CD14-positive monocyte (primary cell): ENCODE data around the gene UPB1. TPM values are rescaled to one million over a fixed set of nuclear protein-coding genes. Genes with fewer than 3 reads are reported as not detected.

Experiments used
- DNase-seq, 3 donors: peaks; one replicate each; pipeline ENCODE4 v3.0.0-alpha.2; 2011 to 2022
- H2AFZ ChIP-seq: 2 replicates; pipeline ENCODE4 v1.6.0; 2012; ENCODE audit warnings: mild to moderate bottlenecking, low read depth, low read length, inconsistent platforms; ENCODE audit not compliant: insufficient read depth, poor library complexity, severe bottlenecking
- H3K27ac ChIP-seq, 2 donors: 1 replicate in 1 of 2; 2 replicates in 1 of 2; pipeline ENCODE4 v1.5.1; 2012 to 2013; ENCODE audit warnings: low read length in 2 of 2, control low read depth in 1 of 2, inconsistent platforms in 1 of 2, low read depth in 1 of 2, mild to moderate bottlenecking in 1 of 2
- H3K27me3 ChIP-seq, 2 donors: one replicate each; pipeline versions ENCODE4 v1.6.0 to v1.6.1; 2011 to 2013; ENCODE audit warnings: low read length in 2 of 2; ENCODE audit not compliant: control insufficient read depth in 2 of 2, insufficient read depth in 2 of 2
- H3K36me3 ChIP-seq, 2 donors: replicated peaks in 1 of 2; 1 replicate in 1 of 2; 2 replicates in 1 of 2; pipeline versions ENCODE4 v1.5.1 to v1.6.1; 2012 to 2013; ENCODE audit warnings: low read length in 2 of 2, control low read depth in 1 of 2, inconsistent platforms in 1 of 2, mild to moderate bottlenecking in 1 of 2; ENCODE audit not compliant: insufficient read depth in 2 of 2, control insufficient read depth in 1 of 2
- H3K4me1 ChIP-seq, 2 donors: 1 replicate in 1 of 2; 2 replicates in 1 of 2; pipeline versions ENCODE4 v1.5.1 to v1.6.1; 2012 to 2013; ENCODE audit warnings: low read length in 2 of 2, control low read depth in 1 of 2, inconsistent platforms in 1 of 2, mild to moderate bottlenecking in 1 of 2, moderate library complexity in 1 of 2; ENCODE audit not compliant: insufficient read depth in 2 of 2, control insufficient read depth in 1 of 2
- H3K4me2 ChIP-seq: replicated peaks from 2 replicates; pipeline ENCODE3; 2012; ENCODE audit warnings: low read length, moderate library complexity, mild to moderate bottlenecking; ENCODE audit not compliant: poor library complexity, severe bottlenecking; ENCODE audit errors: extremely low read depth
- H3K4me3 ChIP-seq, 3 experiments: fragments of 200-600 bp in 1 of 3; sonication (generic) in 1 of 3; replicated peaks in 1 of 3; 1 replicate in 2 of 3; 2 replicates in 1 of 3; pipeline ENCODE4 v1.5.1; 2011 to 2013; ENCODE audit warnings: low read length in 3 of 3, mild to moderate bottlenecking in 3 of 3, control low read depth in 2 of 3, low read depth in 2 of 3, inconsistent platforms in 1 of 3, moderate library complexity in 1 of 3
- H3K79me2 ChIP-seq: 2 replicates; pipeline ENCODE4 v1.6.0; 2012; ENCODE audit warnings: mild to moderate bottlenecking, control low read depth, inconsistent platforms, low read length, moderate library complexity; ENCODE audit not compliant: insufficient read depth
- H3K9ac ChIP-seq: 2 replicates; pipeline ENCODE4 v1.6.0; 2017; ENCODE audit warnings: low read length, mild to moderate bottlenecking; ENCODE audit not compliant: insufficient read depth, poor library complexity, severe bottlenecking
- H3K9me3 ChIP-seq, 2 donors: replicated peaks in 1 of 2; 1 replicate in 1 of 2; 2 replicates in 1 of 2; pipeline versions ENCODE4 v1.5.1 to v1.6.1; 2012 to 2013; ENCODE audit warnings: low read length in 2 of 2, control low read depth in 1 of 2; ENCODE audit not compliant: control insufficient read depth in 1 of 2, insufficient read depth in 1 of 2
- H4K20me1 ChIP-seq: 2 replicates; pipeline ENCODE4 v1.6.0; 2012; ENCODE audit warnings: mild to moderate bottlenecking, low read length, control low read depth, moderate library complexity; ENCODE audit not compliant: insufficient read depth
- H3K27ac Mint-ChIP-seq, 7 donors: one replicate each; pipeline ENCODE4 v1.8.0; 2020; ENCODE audit warnings: mild to moderate bottlenecking in 7 of 7, mixed read lengths in 7 of 7, moderate library complexity in 6 of 7, inconsistent platforms in 2 of 7
- H3K27me3 Mint-ChIP-seq, 3 donors: one replicate each; pipeline ENCODE4 v1.8.0; 2021 to 2022; ENCODE audit warnings: low read depth in 3 of 3, mild to moderate bottlenecking in 3 of 3, mixed read lengths in 3 of 3, moderate library complexity in 3 of 3, inconsistent platforms in 1 of 3
- H3K36me3 Mint-ChIP-seq, 2 donors: one replicate each; pipeline ENCODE4 v1.8.0; 2020; ENCODE audit warnings: mixed read lengths in 2 of 2, inconsistent platforms in 1 of 2, mild to moderate bottlenecking in 1 of 2
- H3K4me1 Mint-ChIP-seq: one replicate; pipeline ENCODE4 v1.8.0; 2020; ENCODE audit warnings: mild to moderate bottlenecking, mixed read lengths
- H3K4me3 Mint-ChIP-seq, 2 donors: one replicate each; pipeline ENCODE4 v1.8.0; 2020; ENCODE audit warnings: mild to moderate bottlenecking in 2 of 2, mixed read lengths in 2 of 2, moderate library complexity in 1 of 2
- H3K9me3 Mint-ChIP-seq, 7 donors: one replicate each; pipeline ENCODE4 v1.8.0; 2020 to 2022; ENCODE audit warnings: mixed read lengths in 7 of 7, mild to moderate bottlenecking in 6 of 7, moderate library complexity in 6 of 7, inconsistent platforms in 2 of 7
- WGBS: methylation state at CpG from one replicate; pipeline ENCODE4 v1.1.5; 2013; ENCODE audit warnings: missing lambda C conversion rate; ENCODE audit not compliant: insufficient coverage; 5-methylcytosine and 5-hydroxymethylcytosine counted together
- intact Hi-C, 2 donors: fragments of 100-400 bp; cut with micrococcal nuclease; formaldehyde crosslinking; loops; one replicate each; pipeline versions ENCODE4 v1.15.0 to v1.15.1; 2023
- polyA plus RNA-seq, 3 donors: library from polyadenylated mRNA; depleted of rRNA in 1 of 3; unstranded in 2 of 3; stranded (reverse) in 1 of 3; fragments of 300-500 nt in 2 of 3; fragments of >200 nt in 1 of 3; fragmentation: Illumina TruSeq in 2 of 3; gene quantifications; 1 replicate in 2 of 3; 2 replicates in 1 of 3; pipeline ENCODE4 v1.2.3, GENCODE V29; 2012 to 2021
- TF ChIP-seq, protein P1 (sequence below): fragments of 200-600 bp; IDR thresholded peaks from one replicate; pipeline ENCODE4 v1.8.0; 2022; ENCODE audit warnings: antibody characterized with exemption, mild to moderate bottlenecking

Gene UPB1
- polyA plus RNA-seq, 3 donors, result 0.13 to 0.17 TPM; not detected in 1

DNA sequence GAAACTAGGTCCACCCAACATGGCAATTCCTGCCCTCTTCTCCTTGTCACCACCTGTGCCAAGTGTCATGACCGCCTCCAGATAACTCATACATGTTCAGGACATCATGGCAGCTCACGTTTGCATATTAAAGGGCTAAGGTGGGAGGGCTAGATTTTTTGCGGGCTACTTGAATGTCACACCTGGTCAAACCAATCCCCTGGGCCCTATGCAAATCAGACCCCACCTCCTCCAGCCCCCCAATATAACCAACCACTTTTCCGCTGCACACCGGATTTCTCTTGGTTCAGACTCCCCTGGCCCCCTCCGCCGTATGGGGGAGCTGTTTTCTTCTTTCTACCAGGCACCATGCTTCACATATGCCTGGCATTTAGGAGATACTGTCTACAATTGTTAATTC, 12.6 kb downstream of the UPB1 start:
- peaks cover 0 to 3% (median 0%) of the 10 kb centered on the region in 7 donors for H3K9me3 Mint-ChIP-seq
- Histone ChIP-seq H2AFZ (no peak overlapping the region), H3K36me3 (no peaks in the 10 kb centered on the region), H3K4me2 (peak overlapping the region; percentile 64), H3K27me3 (no peaks in the 10 kb centered on the region), H3K9ac (no peak overlapping the region), H3K4me1 (peaks cover 91 to 99% of the 10 kb centered on the region in 2 donors), H3K27ac (no peak overlapping the region), H4K20me1 (no peaks in the 10 kb centered on the region), H3K4me3 (no peak overlapping the region), H3K79me2 (no peaks in the 10 kb centered on the region), H3K9me3 (no peaks in the 10 kb centered on the region)
- H3K36me3 Mint-ChIP-seq, result peaks cover 2 to 8% of the 10 kb centered on the region in 2 donors
- H3K27me3 Mint-ChIP-seq, result peaks cover 0 to 5% (median 3%) of the 10 kb centered on the region in 3 donors
- no peak overlapping the region for H3K4me3 Mint-ChIP-seq
- intact Hi-C loops, result no loop called here
- no CpG with 5 or more reads among the region's 7 CpGs for WGBS
- peak overlapping the region in 6 of 7 donors; percentile 25 to 99 (median 90) for H3K27ac Mint-ChIP-seq
- TF ChIP-seq, protein P1, sequence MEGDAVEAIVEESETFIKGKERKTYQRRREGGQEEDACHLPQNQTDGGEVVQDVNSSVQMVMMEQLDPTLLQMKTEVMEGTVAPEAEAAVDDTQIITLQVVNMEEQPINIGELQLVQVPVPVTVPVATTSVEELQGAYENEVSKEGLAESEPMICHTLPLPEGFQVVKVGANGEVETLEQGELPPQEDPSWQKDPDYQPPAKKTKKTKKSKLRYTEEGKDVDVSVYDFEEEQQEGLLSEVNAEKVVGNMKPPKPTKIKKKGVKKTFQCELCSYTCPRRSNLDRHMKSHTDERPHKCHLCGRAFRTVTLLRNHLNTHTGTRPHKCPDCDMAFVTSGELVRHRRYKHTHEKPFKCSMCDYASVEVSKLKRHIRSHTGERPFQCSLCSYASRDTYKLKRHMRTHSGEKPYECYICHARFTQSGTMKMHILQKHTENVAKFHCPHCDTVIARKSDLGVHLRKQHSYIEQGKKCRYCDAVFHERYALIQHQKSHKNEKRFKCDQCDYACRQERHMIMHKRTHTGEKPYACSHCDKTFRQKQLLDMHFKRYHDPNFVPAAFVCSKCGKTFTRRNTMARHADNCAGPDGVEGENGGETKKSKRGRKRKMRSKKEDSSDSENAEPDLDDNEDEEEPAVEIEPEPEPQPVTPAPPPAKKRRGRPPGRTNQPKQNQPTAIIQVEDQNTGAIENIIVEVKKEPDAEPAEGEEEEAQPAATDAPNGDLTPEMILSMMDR, result no peak
- no peak for DNase-seq
- H3K4me1 Mint-ChIP-seq, result peaks cover 96% of the 10 kb centered on the region

DNA sequence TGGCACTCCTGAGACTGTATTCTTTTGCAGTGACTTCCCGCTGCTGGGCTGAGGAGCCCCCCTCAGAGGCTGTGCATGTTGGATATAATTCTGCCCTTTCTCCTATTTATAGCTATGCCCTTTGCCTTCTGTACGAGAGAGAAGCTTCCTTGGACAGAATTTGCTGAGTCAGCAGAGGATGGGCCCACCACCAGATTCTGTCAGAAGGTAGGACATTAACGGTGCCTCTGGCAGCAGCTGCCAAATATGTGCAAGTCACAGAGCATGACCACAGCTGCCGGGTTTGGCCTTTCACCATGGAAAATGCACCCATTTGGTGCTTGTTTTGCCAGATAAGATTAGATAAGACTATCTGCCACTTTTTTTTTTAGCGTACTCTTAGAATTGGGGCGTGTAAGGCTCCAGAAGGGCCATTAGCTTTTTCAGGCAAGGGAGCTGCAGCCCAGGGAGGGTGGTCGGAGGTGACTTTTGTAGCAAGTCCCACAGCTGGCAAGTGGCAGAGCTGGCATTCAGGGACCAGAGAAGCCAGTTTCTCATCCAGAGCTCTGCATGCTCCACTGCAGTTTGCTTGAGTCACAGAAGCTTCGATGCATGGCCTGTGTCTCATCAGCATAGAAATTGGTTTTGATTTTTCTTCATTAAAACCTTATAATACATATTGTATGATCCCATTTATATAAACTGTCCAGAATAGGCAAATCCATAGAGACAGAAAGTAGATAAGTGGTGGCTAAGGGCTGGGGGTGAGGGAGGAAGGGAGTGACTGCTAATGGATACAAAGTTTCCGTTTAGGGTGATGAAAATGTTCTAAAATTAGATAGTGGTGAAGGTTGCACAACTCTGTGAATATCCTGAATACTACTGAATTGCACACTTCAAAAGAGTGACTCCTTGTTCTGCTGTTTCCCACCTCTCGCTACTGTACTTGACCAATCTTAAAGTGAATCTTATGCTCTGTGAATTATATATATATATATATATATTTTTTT, 15.8 kb downstream of the UPB1 start:
- H3K4me1 ChIP-seq, result peaks cover 91 to 99% of the 10 kb centered on the region in 2 donors
- peak; percentile 76 to 94 (median 91) for DNase-seq
- H3K9me3 Mint-ChIP-seq, result peaks cover 0 to 3% (median 0%) of the 10 kb centered on the region in 7 donors
- H3K27me3 ChIP-seq, result no peaks in the 10 kb centered on the region
- no peaks in the 10 kb centered on the region for H4K20me1 ChIP-seq
- WGBS, result 4% methylated on average over 6 of the region's 10 CpGs
- peak overlapping the region; percentile 70 for H3K4me2 ChIP-seq
- TF ChIP-seq, protein P1, result no peak
- H3K79me2 ChIP-seq, result no peaks in the 10 kb centered on the region
- peaks cover 0 to 7% (median 5%) of the 10 kb centered on the region in 3 donors for H3K27me3 Mint-ChIP-seq
- peak overlapping the region; percentile 59 to 80 for H3K27ac ChIP-seq
- H2AFZ ChIP-seq, result no peak overlapping the region
- H3K36me3 ChIP-seq, result no peaks in the 10 kb centered on the region
- peaks cover 4 to 8% of the 10 kb centered on the region in 2 donors for H3K36me3 Mint-ChIP-seq
- H3K4me3 Mint-ChIP-seq, result peak overlapping the region; percentile 58 to 86
- intact Hi-C loops, result no loop called here
- peak overlapping the region in 1 of 3 experiments; percentile 65 for H3K4me3 ChIP-seq
- peaks cover 95% of the 10 kb centered on the region for H3K4me1 Mint-ChIP-seq
- peak overlapping the region; percentile 89 to 98 (median 94) for H3K27ac Mint-ChIP-seq
- no peaks in the 10 kb centered on the region for H3K9me3 ChIP-seq
- H3K9ac ChIP-seq, result no peak overlapping the region
